ENCODE data around the gene YY1.
"Not testable (repeated sequence)": the region's sequence is repeated elsewhere in the genome, so short reads cannot be mapped to it uniquely, and the experiment has no call there.

Gene YY1

GRCh38 chr14:100283984-100284881 is 45.3 kb downstream of the YY1 start:
- DNase-seq (ENCODE audit: low read depth), result no peak

GRCh38 chr14:100285021-100285912 is 46.3 kb downstream of the YY1 start:
- DNase-seq (ENCODE audit: low read depth), result peak; percentile 34

GRCh38 chr14:100285913-100286400 is 47.0 kb downstream of the YY1 start:
- no peak for DNase-seq (ENCODE audit: low read depth)

GRCh38 chr14:100286484-100287191 is 47.7 kb downstream of the YY1 start:
- DNase-seq (ENCODE audit: low read depth), result no peak

DNA sequence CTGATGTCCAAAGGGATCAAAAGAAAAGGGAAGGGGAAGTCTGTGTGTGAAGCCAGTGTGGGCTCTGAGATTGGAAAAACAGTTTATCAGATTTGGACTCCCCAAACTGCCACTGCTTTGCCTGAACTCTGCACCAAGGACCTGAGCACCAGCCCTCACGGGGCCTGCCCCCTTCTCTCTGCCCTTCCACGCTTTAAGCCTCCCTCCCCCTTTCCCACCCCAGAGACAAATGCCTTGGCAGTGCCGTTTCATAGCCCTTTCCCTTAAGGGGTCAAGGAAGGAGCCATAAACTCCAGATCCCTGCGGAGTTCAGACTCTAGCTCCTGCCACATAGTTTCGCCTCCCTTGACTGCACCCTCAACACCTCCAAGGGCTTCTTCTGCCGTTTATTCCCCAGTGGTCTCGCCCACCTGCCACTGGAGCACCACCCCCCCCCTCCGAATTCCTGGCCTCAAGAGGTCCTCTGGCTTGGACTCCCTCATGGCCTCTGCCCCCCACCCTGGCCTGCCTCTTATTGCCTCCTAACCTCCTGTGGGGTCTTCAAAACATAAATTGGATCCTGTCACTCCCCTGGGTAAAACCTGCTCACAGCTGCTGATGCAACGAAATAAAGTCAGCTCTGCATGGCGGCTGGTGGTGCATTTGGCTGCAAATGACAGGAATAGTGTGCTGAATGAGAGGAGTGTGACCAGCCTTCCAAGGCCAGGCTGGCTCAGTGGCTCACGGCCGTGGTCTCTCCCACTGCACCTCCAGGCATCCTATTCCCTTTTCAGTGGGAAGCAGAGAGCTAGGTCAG is 48.5 kb downstream of the YY1 start:
- no peak for DNase-seq (ENCODE audit: low read depth)

DNA sequence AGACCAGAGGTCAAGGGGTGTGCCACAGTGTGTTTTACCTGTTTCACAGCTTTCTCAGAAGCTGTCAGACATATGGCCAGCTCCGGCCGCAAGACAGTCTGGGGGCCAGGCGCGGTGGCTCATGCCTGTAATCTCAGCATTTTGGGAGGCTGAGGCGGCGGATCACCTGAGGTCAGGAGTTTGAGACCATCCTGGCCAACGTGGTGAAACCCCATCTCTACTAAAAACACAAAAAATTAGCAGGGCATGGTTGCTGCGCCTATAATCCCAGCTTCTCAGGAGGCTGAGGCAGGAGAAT is 49.0 kb downstream of the YY1 start:
- not testable (repeated sequence) for DNase-seq (ENCODE audit: low read depth)

- no peak for DNase-seq (ENCODE audit: low read depth)
These were observed 49.6 kb downstream of the YY1 start for GRCh38 chr14:100288382-100289185.

GRCh38 chr14:100289916-100290606 is 51.1 kb downstream of the YY1 start:
- no peak for DNase-seq (ENCODE audit: low read depth)

DNA sequence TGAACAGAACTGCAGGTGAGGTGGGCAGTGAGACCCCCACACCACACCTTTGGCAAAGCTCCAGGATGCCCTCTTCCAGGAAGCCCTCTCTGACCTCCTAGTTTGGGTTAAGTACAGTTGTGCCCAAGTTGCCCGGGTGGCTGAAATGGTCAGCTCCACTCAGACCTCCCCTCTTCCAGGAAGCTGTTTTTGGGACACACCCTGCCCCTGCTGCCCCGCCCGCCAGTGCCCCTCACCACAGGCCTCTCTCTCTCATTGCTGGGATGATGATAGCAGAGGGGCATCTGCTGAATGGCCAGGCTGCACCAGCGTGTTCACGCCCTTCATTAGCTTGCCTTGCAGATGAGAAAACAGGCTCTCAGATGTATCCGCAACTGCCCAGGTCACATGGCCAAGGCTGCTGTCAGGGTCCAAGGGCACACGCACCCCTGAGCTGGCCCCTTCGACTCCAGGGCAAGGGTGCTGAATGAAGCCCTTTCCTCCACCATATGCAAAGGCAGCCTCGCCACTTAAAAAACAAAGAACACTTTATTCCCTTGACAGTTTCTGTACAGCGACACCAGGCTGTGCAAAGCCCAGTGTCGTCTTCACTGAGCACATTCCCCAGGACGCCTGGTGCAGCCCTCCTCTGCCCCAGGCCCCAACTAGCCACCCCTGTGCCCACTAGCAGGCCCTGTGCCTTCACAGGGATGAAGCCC is 51.8 kb downstream of the YY1 start:
- DNase-seq (ENCODE audit: low read depth), result no peak

- no peak for DNase-seq (ENCODE audit: low read depth)
These were observed 52.5 kb downstream of the YY1 start for GRCh38 chr14:100291305-100292075.

GRCh38 chr14:100292301-100292775 is 53.4 kb downstream of the YY1 start:
- no peak for DNase-seq (ENCODE audit: low read depth)

GRCh38 chr14:100292776-100293461 is 54.0 kb downstream of the YY1 start:
- DNase-seq (ENCODE audit: low read depth), result no peak

DNA sequence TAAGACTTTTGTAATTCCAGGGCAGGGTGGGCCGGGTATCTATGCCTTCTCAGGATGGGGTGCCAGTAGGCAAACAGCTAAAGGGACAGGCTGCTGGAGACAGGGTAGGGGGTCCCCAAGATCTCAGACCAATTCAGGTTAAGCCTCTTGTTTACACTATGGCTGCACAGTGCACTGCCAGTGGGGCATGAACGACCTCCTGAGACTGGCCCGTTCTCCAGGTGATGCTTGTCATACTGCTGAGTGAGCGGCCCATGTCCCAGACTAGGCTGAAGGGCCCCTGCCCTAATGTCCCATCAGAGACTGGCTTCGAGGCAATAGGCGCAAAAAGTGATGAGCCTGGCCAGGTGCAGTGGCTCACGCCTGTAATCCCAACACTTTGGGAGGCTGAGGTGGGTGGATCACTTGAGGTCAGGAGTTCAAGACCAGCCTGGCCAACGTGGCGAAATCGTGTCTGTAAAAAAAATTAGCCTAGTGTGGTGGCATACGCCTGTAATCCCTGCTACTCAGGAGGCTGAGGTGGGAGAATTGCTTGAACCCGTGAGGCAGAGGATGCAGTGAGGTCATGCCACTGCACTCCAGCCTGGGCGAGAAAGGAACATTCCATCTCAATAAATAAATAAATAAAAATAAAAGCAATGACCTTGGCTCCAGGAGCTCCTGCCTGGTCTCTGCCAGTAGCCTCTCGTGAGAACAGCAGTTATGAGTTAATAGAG is 54.7 kb downstream of the YY1 start:
- no peak for DNase-seq (ENCODE audit: low read depth)

DNA sequence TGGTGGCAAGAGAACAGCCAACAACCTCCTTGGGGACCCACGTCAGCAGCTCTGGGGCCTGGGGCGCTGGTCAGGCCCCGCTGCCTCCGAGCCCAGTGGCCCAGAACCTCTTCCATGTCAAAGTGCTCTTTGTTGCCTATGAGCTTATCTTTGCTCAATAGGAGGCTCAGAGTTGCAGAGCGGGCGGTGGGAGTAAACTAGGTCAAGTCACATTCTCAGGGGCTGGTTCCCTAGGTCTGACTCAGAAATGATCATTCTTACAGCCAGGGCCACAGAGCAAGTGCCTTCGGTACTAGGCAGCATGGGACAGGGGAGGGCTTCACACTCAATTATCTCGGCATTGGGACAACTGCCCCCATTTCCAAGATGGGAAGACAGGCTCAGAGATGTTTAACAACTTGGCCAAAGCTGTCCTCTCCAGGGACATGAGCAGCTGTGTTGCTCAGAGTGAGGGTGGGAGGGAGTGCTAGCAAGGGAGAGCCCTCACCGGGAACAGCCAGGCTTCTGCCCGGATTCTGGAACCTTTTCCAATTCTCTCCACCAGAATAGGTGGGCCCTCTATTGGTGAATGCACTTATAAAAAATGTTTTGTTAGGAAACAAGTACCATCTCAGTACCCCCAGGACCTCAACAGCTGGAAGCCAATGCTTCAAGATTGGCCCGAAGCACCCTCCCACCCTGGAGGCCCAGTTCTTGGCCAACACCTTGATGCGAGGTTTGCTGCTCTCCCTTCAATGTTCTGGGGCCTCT is 55.4 kb downstream of the YY1 start:
- DNase-seq (ENCODE audit: low read depth), result no peak

DNA sequence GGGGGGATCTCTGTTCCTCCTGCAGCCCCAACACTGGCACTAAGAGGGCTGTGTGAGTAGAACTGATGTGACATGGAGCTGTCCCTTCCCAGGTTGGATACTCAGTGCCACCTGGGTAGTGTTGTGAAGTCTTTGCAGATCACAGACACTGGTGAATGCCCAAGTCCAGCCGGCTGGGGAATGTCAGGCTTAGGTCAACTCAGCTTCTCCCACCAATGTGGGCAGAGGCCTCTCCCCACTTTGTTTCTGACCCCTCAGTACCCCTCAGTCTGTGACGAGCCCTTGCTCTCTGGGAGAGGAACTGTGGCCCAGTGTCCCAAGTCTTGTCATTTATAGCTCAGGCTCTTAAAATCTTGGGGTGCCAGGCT is 56.0 kb downstream of the YY1 start:
- no peak for DNase-seq (ENCODE audit: low read depth)

GRCh38 chr14:100295376-100296105 is 56.6 kb downstream of the YY1 start:
- DNase-seq (ENCODE audit: low read depth), result no peak

Data from iris pigment epithelial cell (primary cell).